ENCODE measurements around the gene ABHD17C. TPM values are rescaled to one million over a fixed set of nuclear protein-coding genes. Genes with fewer than 3 reads are reported as not detected.

ABHD17C gene
- total RNA-seq, 1 donor from 2014 or later: 11.2 TPM

DNA sequence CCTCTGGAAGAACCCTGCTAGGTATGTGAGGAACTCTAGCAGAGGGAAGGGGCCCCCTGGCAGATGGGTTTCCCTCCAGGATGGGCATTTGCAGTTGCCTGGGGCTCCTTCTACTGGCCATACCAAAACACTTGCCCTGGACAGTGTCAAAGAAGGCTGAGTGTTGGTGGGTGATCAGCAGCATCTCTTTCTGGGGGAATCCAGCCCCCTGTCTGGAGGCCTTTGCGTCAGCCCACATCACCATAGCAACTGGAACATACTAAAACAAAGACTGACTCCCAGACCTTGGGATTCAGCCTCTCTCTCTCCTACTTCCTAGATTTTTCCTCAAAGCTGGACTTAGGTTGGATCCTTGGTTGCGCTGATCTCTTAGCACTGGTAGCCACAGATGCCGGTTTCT, 92.2 kb downstream of the ABHD17C start:
- DNase-seq (ENCODE audit: low spot score): no peak

DNA sequence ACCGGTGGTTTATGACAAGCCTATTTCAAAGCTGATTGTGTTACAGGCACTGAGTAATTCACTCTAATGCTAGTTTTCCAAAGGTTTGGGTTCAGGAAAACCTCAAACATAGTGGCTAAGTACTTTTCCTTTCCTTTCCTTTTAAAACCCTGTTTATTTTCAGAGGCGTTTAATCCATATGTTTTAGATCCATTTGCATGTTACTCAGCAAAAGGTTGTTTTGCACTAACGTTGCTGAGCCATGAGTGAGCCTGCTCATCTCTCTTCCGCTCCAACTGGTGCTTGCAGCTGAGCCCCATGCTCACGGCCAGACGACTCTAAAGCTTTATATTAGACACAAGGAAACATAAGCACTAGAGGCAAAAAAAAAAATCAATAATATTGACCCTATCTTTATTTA, 93.4 kb downstream of the ABHD17C start:
- no peak for DNase-seq (ENCODE audit: low spot score)

GRCh38 chr15:80789296-80789695, 94.2 kb downstream of the ABHD17C start:
- DNase-seq (ENCODE audit: low spot score): no peak

DNA sequence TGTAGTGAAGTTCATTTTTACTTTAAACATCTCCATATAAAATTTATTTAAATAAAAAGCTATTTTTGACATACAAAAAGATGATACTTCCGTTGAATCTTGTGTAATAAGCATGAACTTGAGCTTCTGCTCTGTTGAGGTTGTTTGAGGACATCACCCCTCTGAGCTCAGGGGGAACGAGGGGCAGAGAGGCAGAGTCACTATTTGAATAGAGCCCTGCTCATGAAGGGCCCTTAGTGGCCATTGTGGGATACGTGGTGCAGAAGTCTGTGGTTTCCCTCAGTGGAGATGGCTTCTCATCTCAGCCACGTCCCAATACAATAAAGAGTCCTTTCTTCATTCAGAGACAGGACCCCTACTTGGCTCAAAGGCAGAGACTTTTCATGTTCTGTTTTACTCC, 94.7 kb downstream of the ABHD17C start:
- DNase-seq (ENCODE audit: low spot score): no peak

GRCh38 chr15:80790236-80790635, 95.1 kb downstream of the ABHD17C start:
- no peak for DNase-seq (ENCODE audit: low spot score)

DNA sequence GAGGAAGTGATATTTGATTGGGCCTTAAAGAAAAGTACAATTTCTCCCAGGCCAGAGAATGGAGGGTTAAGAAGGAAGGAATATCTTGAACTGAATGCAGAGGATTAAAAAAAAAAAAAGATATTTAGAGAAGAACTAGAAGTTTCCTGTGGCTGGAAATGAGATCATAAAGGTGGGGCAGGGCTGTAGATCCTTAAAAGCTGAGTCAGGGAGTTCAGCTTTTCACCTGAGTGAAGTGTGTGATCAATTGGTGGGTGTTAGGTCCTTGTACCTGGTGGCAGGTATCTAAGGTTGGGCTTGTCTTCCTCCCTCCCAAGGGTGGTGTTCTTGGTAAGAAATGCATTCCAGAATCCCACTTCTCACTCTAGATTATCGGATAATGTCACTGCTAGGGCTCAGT, 95.9 kb downstream of the ABHD17C start:
- no peak for DNase-seq (ENCODE audit: low spot score)

- DNase-seq (ENCODE audit: low spot score): no peak
These were observed 101.3 kb downstream of the ABHD17C start for GRCh38 chr15:80796407-80796806.

DNA sequence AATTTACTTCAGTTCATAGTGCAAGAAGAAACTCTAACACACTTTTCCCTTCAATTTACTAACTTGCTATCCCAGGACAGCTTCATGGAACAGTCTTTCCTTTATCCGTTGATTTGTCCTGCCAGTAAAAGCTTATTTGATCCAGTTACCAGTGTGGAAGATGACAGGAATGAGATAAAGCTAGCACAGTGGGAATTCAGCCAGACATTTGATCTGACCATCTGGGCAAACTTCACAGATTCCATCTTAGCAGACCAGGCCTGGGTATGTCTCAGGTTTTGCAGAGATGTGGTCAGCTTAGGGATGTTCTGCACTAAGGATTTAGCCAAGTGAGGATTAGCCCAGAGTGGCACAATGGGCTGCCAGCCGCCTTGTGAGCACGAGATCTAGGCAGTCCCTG, 103.8 kb downstream of the ABHD17C start:
- DNase-seq (ENCODE audit: low spot score): no peak

DNA sequence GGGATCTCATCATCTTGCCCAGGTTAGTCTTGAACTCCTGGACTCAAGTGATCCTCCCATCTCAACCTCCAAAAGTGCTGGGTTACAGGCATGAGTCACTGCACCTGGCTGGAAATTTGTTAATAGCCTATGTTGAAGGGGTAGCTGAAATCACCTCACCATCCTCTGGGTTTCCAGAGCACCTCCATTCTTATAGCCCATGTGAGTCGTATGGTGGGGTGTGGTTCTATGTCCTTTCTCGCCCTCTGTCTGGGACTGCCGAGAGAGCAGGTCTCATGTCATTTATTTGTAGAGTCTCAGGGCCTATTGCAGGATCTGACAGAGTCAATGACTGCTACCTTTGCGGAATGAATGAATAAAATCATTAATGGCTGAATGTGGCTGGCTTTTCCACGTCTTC, 105.0 kb downstream of the ABHD17C start:
- DNase-seq (ENCODE audit: low spot score): no peak

GRCh38 chr15:80801891-80802680, 107.0 kb downstream of the ABHD17C start:
- no peak for DNase-seq (ENCODE audit: low spot score)

- DNase-seq (ENCODE audit: low spot score): no peak
These were observed 108.7 kb downstream of the ABHD17C start for GRCh38 chr15:80803580-80804525.

- DNase-seq (ENCODE audit: low spot score): no peak
These were observed 109.9 kb downstream of the ABHD17C start for GRCh38 chr15:80804970-80805495.

Other genes starting within 250 kb of the ABHD17C start
- 1.6 TPM for gene CEMIP, start 84.1 kb downstream of the ABHD17C start, total RNA-seq

All from mucosa of gallbladder (tissue), 1 donor.